Glutamatergic neuron (in vitro differentiated cells): ENCODE measurements around the gene INTS2. TPM values are rescaled to one million over a fixed set of nuclear protein-coding genes. Genes with fewer than 3 reads are reported as not detected.

ENCODE experiments used
- DNase-seq: peaks from one replicate; pipeline ENCODE4 v3.0.0; 2022
- H3K27ac Mint-ChIP-seq: one replicate; pipeline ENCODE4 v1.8.0; 2020; ENCODE audit warnings: mild to moderate bottlenecking, mixed read lengths, inconsistent platforms; ENCODE audit not compliant: unreplicated experiment
- H3K27me3 Mint-ChIP-seq: one replicate; pipeline ENCODE4 v1.8.0; 2020; ENCODE audit warnings: mild to moderate bottlenecking, moderate library complexity, mixed read lengths, inconsistent platforms; ENCODE audit not compliant: unreplicated experiment
- H3K36me3 Mint-ChIP-seq: one replicate; pipeline ENCODE4 v1.8.0; 2020; ENCODE audit warnings: mild to moderate bottlenecking, mixed read lengths, inconsistent platforms; ENCODE audit not compliant: unreplicated experiment
- H3K4me1 Mint-ChIP-seq: one replicate; pipeline ENCODE4 v1.8.0; 2020; ENCODE audit warnings: mild to moderate bottlenecking, low read depth, mixed read lengths, inconsistent platforms; ENCODE audit not compliant: unreplicated experiment
- H3K4me3 Mint-ChIP-seq: one replicate; pipeline ENCODE4 v1.8.0; 2020; ENCODE audit warnings: mild to moderate bottlenecking, mixed read lengths, inconsistent platforms; ENCODE audit not compliant: unreplicated experiment
- H3K9me3 Mint-ChIP-seq: one replicate; pipeline ENCODE4 v1.8.0; 2020; ENCODE audit warnings: mild to moderate bottlenecking, moderate library complexity, mixed read lengths, inconsistent platforms; ENCODE audit not compliant: unreplicated experiment
- total RNA-seq: library from RNA; stranded (reverse); fragmentation: NEBNext Ultra II Directional; extraction: Animal tissue kit (Norgen Biotek cat#: 25700); gene quantifications from one replicate; pipeline ENCODE4 v1.2.1, GENCODE V29; 2021; ENCODE audit not compliant: unreplicated experiment
- TF ChIP-seq, protein P1 (sequence below): fragments of 200-600 bp; sonication (generic); IDR thresholded peaks from one replicate; pipeline ENCODE4 v1.5.0; 2021; ENCODE audit not compliant: partially characterized antibody, unreplicated experiment

The INTS2 gene
- total RNA-seq, 1 donor from 2014 or later = 16.9 TPM

DNA sequence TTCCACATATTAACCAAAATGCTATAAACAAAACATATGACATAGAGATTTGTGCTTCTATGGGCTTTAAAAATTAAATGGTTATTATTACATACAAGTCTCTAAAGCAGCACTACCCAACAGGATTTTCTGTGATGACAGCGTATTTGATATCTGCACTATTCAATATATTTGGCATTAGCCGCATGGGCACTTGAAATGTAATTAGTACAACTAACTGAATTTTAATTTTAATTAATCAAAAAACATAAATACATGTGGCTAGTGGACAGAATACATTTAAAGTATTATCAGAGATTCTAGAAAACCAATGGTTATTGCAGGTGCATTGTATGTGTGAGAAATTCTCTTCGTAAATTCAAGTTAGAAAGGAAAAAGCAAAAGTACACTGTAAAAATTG lies 110.3 kb downstream of the INTS2 start:
- Mint-ChIP-seq H3K27ac (no peak overlapping the region), H3K4me1 (no peaks in the 10 kb centered on the region), H3K4me3 (no peak overlapping the region), H3K27me3 (no peaks in the 10 kb centered on the region), H3K36me3 (no peaks in the 10 kb centered on the region), H3K9me3 (peaks cover 4% of the 10 kb centered on the region)
- TF ChIP-seq, protein P1, sequence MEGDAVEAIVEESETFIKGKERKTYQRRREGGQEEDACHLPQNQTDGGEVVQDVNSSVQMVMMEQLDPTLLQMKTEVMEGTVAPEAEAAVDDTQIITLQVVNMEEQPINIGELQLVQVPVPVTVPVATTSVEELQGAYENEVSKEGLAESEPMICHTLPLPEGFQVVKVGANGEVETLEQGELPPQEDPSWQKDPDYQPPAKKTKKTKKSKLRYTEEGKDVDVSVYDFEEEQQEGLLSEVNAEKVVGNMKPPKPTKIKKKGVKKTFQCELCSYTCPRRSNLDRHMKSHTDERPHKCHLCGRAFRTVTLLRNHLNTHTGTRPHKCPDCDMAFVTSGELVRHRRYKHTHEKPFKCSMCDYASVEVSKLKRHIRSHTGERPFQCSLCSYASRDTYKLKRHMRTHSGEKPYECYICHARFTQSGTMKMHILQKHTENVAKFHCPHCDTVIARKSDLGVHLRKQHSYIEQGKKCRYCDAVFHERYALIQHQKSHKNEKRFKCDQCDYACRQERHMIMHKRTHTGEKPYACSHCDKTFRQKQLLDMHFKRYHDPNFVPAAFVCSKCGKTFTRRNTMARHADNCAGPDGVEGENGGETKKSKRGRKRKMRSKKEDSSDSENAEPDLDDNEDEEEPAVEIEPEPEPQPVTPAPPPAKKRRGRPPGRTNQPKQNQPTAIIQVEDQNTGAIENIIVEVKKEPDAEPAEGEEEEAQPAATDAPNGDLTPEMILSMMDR = no peak
- DNase-seq = no peak

DNA sequence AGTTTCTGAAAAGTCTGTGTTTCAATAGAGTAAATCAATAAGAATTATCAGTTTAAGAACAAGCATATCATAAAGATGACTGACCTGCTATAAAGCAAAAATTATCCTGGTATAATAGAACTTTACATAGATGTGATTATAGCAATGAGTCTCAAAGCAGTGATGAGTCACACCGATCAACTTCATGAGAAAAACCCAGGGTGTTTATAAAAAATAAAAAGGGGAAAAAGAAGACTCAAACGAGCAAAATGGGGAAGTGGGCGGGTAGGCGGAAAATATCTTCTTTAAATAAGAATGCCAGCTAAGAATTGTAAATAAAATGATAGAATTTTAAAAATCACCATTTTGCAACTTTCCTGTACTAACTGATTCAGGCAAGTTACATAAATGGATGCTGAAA lies 111.2 kb downstream of the INTS2 start:
- TF ChIP-seq, protein P1 = no peak
- Mint-ChIP-seq H3K9me3 (peaks cover under 1% of the 10 kb centered on the region), H3K27ac (no peak overlapping the region), H3K27me3 (no peaks in the 10 kb centered on the region), H3K36me3 (no peaks in the 10 kb centered on the region), H3K4me3 (no peak overlapping the region), H3K4me1 (no peaks in the 10 kb centered on the region)
- DNase-seq = no peak

DNA sequence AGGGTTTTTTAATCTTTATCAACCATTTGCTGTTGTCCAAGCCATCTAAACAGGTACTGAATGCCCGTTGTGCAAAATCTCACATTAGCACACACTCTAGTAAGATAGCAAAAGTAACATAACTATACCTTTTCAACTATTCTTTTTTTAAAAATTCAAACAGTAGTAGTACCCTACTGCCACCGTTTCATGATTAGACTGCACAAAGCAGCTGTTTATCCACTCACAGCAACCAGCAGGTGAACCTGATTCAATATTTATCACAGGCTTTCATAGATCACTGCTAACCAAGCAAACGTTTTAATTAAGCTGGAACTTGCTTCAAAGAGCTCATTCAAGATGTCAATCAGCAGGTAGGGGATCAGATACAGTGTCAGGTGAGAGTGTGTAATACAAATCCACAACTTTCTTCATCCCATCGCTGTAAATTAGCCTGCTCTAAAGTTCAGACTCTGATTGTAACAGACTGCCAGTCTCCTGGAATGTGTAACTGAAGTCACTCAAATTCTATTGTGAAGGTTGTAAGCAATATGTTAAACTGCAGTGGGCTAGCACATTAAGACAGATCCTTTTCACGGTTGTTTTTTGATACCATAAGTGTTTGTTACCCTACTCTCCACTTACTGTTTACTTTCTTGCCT lies 111.8 kb downstream of the INTS2 start:
- Mint-ChIP-seq H3K27ac (no peak overlapping the region), H3K9me3 (no peaks in the 10 kb centered on the region), H3K27me3 (no peaks in the 10 kb centered on the region), H3K4me1 (no peaks in the 10 kb centered on the region), H3K36me3 (no peaks in the 10 kb centered on the region), H3K4me3 (no peak overlapping the region)
- TF ChIP-seq, protein P1 = no peak
- no peak for DNase-seq

Other genes with a start within 250 kb of the INTS2 start
- 2.4 TPM for gene BRIP1, start 64.5 kb downstream of the INTS2 start, total RNA-seq
- 130 TPM for gene MED13, start 137.3 kb upstream of the INTS2 start, total RNA-seq